Skeletal muscle cell (primary cell): Measurements from ENCODE around the gene OPN1LW.
"Not testable (repeated sequence)": the region's sequence is repeated elsewhere in the genome, so short reads cannot be mapped to it uniquely, and the experiment has no call there.

Experiments used
- DNase-seq: peaks from one replicate; pipeline ENCODE4 v3.0.0-alpha.2; 2010; ENCODE audit warnings: low read depth
- H3K4me3 ChIP-seq: 2 replicates; pipeline ENCODE4 v1.5.1; 2011; ENCODE audit warnings: low read depth, mild to moderate bottlenecking, control low read depth, low read length, moderate library complexity

Gene OPN1LW

GRCh38 chrX:154192846-154193245 lies 48.8 kb downstream of the OPN1LW start:
- not testable (repeated sequence) for DNase-seq, H3K4me3 ChIP-seq

GRCh38 chrX:154194316-154194715 lies 50.3 kb downstream of the OPN1LW start:
- DNase-seq, H3K4me3 ChIP-seq: not testable (repeated sequence)

DNA sequence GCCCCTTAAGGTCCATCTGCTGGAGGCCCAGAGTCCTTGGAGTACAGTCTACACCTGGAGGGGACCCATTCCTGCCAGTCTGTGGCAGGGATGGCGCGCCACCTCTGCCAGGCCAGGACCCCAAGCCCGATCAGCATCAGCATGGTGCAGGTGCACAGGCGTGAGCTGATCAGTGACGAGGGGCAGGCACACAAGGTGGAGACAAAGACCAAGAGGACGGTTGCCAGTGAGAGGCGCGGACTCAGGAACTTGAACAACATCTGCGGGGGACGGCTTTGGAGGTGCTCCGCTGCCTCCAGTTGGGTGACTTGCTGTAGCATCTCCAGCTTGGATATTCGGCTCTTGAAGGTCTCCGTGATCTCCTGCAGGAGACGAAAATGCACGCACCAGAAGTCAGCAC lies 52.4 kb downstream of the OPN1LW start:
- H3K4me3 ChIP-seq, DNase-seq: not testable (repeated sequence)
